GM12878 (cell line): ENCODE data around the gene B3GALNT2. TPM values are rescaled to one million over a fixed set of nuclear protein-coding genes. Genes with fewer than 3 reads are reported as not detected.

Experiments used
- ATAC-seq: fragments of 200-7000 bp; cut with Tn5 transposase; 3 replicates; pipeline ENCODE4 v1.9.1; 2020; ENCODE audit warnings: mild to moderate bottlenecking, moderate library complexity
- BruUV-seq: library from RNA; stranded (reverse); fragments of 400-500 nt; replicated peaks from 2 replicates; lab custom pipeline; 2021; lab: Mats Ljungman, UMichigan
- CTCF ChIA-PET: fragments of 300-600 bp; sonication (Branson Sonifier 250); formaldehyde crosslinking; extraction: SDS; loops from one replicate; lab custom pipeline; 2021; ENCODE audit warnings: inconsistent platforms; lab: Yijun Ruan, JAX
- POLR2A ChIA-PET: fragments of 350-600 bp; formaldehyde crosslinking; extraction: SDS; loops from one replicate; lab custom pipeline; 2021; ENCODE audit warnings: inconsistent platforms; lab: Charles Lee
- RAD21 ChIA-PET: fragments of 300-600 bp; sonication (Branson Sonifier 250); formaldehyde crosslinking; loops from one replicate; lab custom pipeline; 2023; ENCODE audit warnings: antibody characterized with exemption; ENCODE audit not compliant: unreplicated experiment; lab: Charles Lee
- SMC1A ChIA-PET: fragments of 300-600 bp; sonication (Branson Sonifier 250); formaldehyde crosslinking; loops from one replicate; lab custom pipeline; 2023; ENCODE audit not compliant: unreplicated experiment, uncharacterized antibody; lab: Charles Lee
- DNase-seq: peaks from one replicate; pipeline ENCODE4 v3.0.0-alpha.2; 2011; ENCODE audit warnings: low read depth, low spot score
- FAIRE-seq: peaks from 3 replicates; lab custom pipeline; 2011; peaks lifted over from hg19 to GRCh38; lab: Jason Lieb, UNC
- H2AFZ ChIP-seq: 2 replicates; pipeline ENCODE4 v1.6.0; 2011; ENCODE audit warnings: low read depth, low read length, control low read depth; ENCODE audit not compliant: control insufficient read depth
- H3K27ac ChIP-seq: 2 replicates; pipeline ENCODE4 v1.5.1; 2011; ENCODE audit warnings: control low read depth; ENCODE audit not compliant: control insufficient read depth, insufficient read depth
- H3K27me3 ChIP-seq, 2 experiments: replicated peaks in 1 of 2; 2 replicates each; pipeline versions ENCODE4 v1.6.0 to v1.6.1; 2011; ENCODE audit warnings: low read length in 1 of 2; ENCODE audit not compliant: control insufficient read depth in 2 of 2, insufficient read depth in 2 of 2
- H3K36me3 ChIP-seq, 2 experiments: 2 replicates each; pipeline ENCODE4 v1.5.1; 2011; ENCODE audit warnings: low read length in 1 of 2; ENCODE audit not compliant: control insufficient read depth in 2 of 2, insufficient read depth in 2 of 2
- H3K4me1 ChIP-seq: 2 replicates; pipeline ENCODE4 v1.6.1; 2011; ENCODE audit warnings: mild to moderate bottlenecking, low read length, moderate library complexity, mixed read lengths; ENCODE audit not compliant: control insufficient read depth, insufficient read depth
- H3K4me2 ChIP-seq: 2 replicates; pipeline ENCODE4 v1.6.0; 2011; ENCODE audit warnings: control low read depth; ENCODE audit not compliant: control insufficient read depth, insufficient read depth
- H3K4me3 ChIP-seq: fragments of 200-600 bp; sonication (generic); 2 replicates; pipeline ENCODE4 v1.5.1; 2016
- H3K79me2 ChIP-seq: 2 replicates; pipeline ENCODE4 v1.6.0; 2011; ENCODE audit warnings: low read length; ENCODE audit not compliant: control insufficient read depth, insufficient read depth
- H3K9ac ChIP-seq: 2 replicates; pipeline ENCODE4 v1.8.0; 2011; ENCODE audit warnings: low read length, control low read depth, mixed read lengths; ENCODE audit not compliant: control insufficient read depth, insufficient read depth
- H3K9me3 ChIP-seq: replicated peaks from 3 replicates; pipeline ENCODE4 v1.5.1; 2011; ENCODE audit warnings: mild to moderate bottlenecking, low read length; ENCODE audit not compliant: control insufficient read depth, insufficient read depth
- H4K20me1 ChIP-seq: 2 replicates; pipeline ENCODE4 v1.6.0; 2011; ENCODE audit not compliant: control insufficient read depth, insufficient read depth
- CBFB ChIP-seq: IDR thresholded peaks from 2 replicates; pipeline ENCODE4 v1.6.1; 2016; ENCODE audit warnings: antibody characterized with exemption, low read depth
- CEBPZ ChIP-seq: fragments of 150-350 bp; IDR thresholded peaks from 2 replicates; pipeline ENCODE4 v1.6.1; 2016; ENCODE audit warnings: low read depth, low read length
- CREB1 ChIP-seq: IDR thresholded peaks from 2 replicates; pipeline ENCODE4 v1.6.1; 2012; ENCODE audit warnings: low read depth, mild to moderate bottlenecking, inconsistent platforms
- RAD21 ChIP-seq: IDR thresholded peaks from 2 replicates; pipeline ENCODE4 v1.6.1; 2011; ENCODE audit warnings: mild to moderate bottlenecking, low read depth, low read length, moderate library complexity; ENCODE audit not compliant: insufficient read depth
- SMARCA5 ChIP-seq: fragments of 450-650 bp; IDR thresholded peaks from 2 replicates; pipeline ENCODE4 v1.6.1; 2017; ENCODE audit warnings: mild to moderate bottlenecking
- SREBF1 ChIP-seq: IDR thresholded peaks from 2 replicates; pipeline ENCODE4 v1.6.1; 2012; ENCODE audit warnings: mild to moderate bottlenecking, low read length
- SUZ12 ChIP-seq: fragments of 200-600 bp; sonication (generic); IDR thresholded peaks from one replicate; pipeline ENCODE4 v1.6.1; 2018; ENCODE audit warnings: antibody characterized with exemption, mild to moderate bottlenecking; ENCODE audit not compliant: unreplicated experiment
- TCF3 ChIP-seq: IDR thresholded peaks from 2 replicates; pipeline ENCODE4 v1.6.1; 2012; ENCODE audit warnings: low read depth, mild to moderate bottlenecking, low read length, borderline replicate concordance; ENCODE audit not compliant: insufficient read depth
- YBX1 ChIP-seq: fragments of 450-650 bp; IDR thresholded peaks from 2 replicates; pipeline ENCODE4 v1.6.1; 2016; ENCODE audit warnings: antibody characterized with exemption
- ZNF592 ChIP-seq: fragments of 450-650 bp; IDR thresholded peaks from 2 replicates; pipeline ENCODE4 v1.6.1; 2017; ENCODE audit warnings: mild to moderate bottlenecking, moderate library complexity
- WGBS: methylation state at CpG from one replicate; pipeline ENCODE4 v1.1.6; 2016; ENCODE audit warnings: low lambda C conversion rate; ENCODE audit not compliant: insufficient replicate concordance, insufficient coverage; ENCODE audit errors: missing lambda C conversion rate; 5-methylcytosine and 5-hydroxymethylcytosine counted together
- in situ Hi-C: fragments of 300-500 bp; cut with MboI; formaldehyde crosslinking; loops from 9 replicates; pipeline ENCODE4 v1.14.3; 2018; ENCODE audit warnings: mixed read lengths
- intact Hi-C: fragments of 100-400 bp; cut with micrococcal nuclease; formaldehyde crosslinking; loops from one replicate; pipeline ENCODE4 v1.14.2; 2022; ENCODE audit not compliant: unreplicated experiment
- polyA plus RNA-seq, 11 experiments: library from polyadenylated mRNA; depleted of rRNA in 4 of 11; unstranded in 6 of 11; stranded (reverse) in 5 of 11; fragments of >200 nt; fragmentation: Nextera tagmentation in 4 of 11; fragmentation: Illumina TruSeq in 1 of 11; extraction: Ambion mirVana in 4 of 11; extraction: Trizol in 1 of 11; gene quantifications; 1 replicate in 1 of 11; 2 replicates in 10 of 11; pipeline versions ENCODE4 v1.2.1 to v1.2.3, GENCODE V29; 2011 to 2016; ENCODE audit warnings: inconsistent platforms in 2 of 11, missing spikeins in 2 of 11, low read depth in 1 of 11
- total RNA-seq, 4 experiments: library from RNA; depleted of rRNA in 3 of 4; stranded (reverse); fragments of >200 nt in 3 of 4; fragmentation: Illumina TruSeq in 1 of 4; extraction: Trizol in 1 of 4; gene quantifications; 2 replicates each; pipeline versions ENCODE4 v1.2.1 to v1.2.3, GENCODE V29; 2013 to 2021

The B3GALNT2 gene
- total and polyA plus RNA-seq, 10 of the 15 experiments (the other 5 are each of a cell fraction or from before 2014, with no cell fraction given): 0.77 to 19.7 (median 12.7) TPM

GRCh38 chr1:235455823-235456222, 48.4 kb downstream of the B3GALNT2 start:
- Histone ChIP-seq H3K79me2 (no peaks in the 10 kb centered on the region), H2AFZ (no peak overlapping the region), H3K4me1 (no peaks in the 10 kb centered on the region), H3K9ac (no peak overlapping the region), H3K9me3 (no peaks in the 10 kb centered on the region), H3K4me3 (no peak overlapping the region), H3K36me3 (peaks cover 0 to 3% of the 10 kb centered on the region in 2 experiments; a peak in 2 of 4 replicates), H3K27ac (no peak overlapping the region), H3K27me3 (no peaks in the 10 kb centered on the region), H4K20me1 (no peaks in the 10 kb centered on the region), H3K4me2 (no peak overlapping the region)
- intact Hi-C loops (no loop called here), in situ Hi-C loops (no loop called here)
- ATAC-seq (no peak), FAIRE-seq (no peak), DNase-seq (no peak)
- ChIA-PET CTCF (no interaction called here), POLR2A (no interaction called here), RAD21 (no interaction called here), SMC1A (interaction anchor here (1.4 kb wide), 1 partner anchor 12 kb away, joined by 3 read pairs; no protein-coding TSS in a partner anchor)
- BruUV-seq: no TSS peak
- TF ChIP-seq ZNF592: no peak
- WGBS: 92% methylated on average over 4 of the region's 4 CpGs

GRCh38 chr1:235455097-235455496, 49.2 kb downstream of the B3GALNT2 start:
- FAIRE-seq: no peak
- POLR2A ChIA-PET: no interaction called here
- in situ Hi-C loops: no loop called here
- TF ChIP-seq YBX1: no peak
- no peak for TF ChIP-seq RAD21
- TF ChIP-seq SREBF1: no peak
- no peak for TF ChIP-seq CREB1
- no peak for TF ChIP-seq TCF3
- TF ChIP-seq CEBPZ: no peak
- TF ChIP-seq SUZ12: no peak
- no peak for TF ChIP-seq SMARCA5
- no peak for TF ChIP-seq CBFB

More at GRCh38 chr1:235455097-235455496, 49.2 kb downstream of the B3GALNT2 start:
- Histone ChIP-seq H3K27ac (no peak overlapping the region), H3K9ac (no peak overlapping the region), H3K4me1 (no peaks in the 10 kb centered on the region), H4K20me1 (no peaks in the 10 kb centered on the region), H3K4me2 (no peak overlapping the region), H3K79me2 (no peaks in the 10 kb centered on the region), H3K36me3 (peaks cover 0 to 6% of the 10 kb centered on the region in 2 experiments; a peak in 2 of 4 replicates), H3K4me3 (no peak overlapping the region), H3K27me3 (no peaks in the 10 kb centered on the region), H3K9me3 (no peaks in the 10 kb centered on the region), H2AFZ (no peak overlapping the region)
- no TSS peak for BruUV-seq
- CTCF ChIA-PET: no interaction called here
- RAD21 ChIA-PET: no interaction called here
- ATAC-seq: no peak
- no peak for DNase-seq
- WGBS: 52% methylated on average over 2 of the region's 2 CpGs
- intact Hi-C loops: no loop called here
- SMC1A ChIA-PET: interaction anchor here (1.4 to 1.5 kb wide), 2 partner anchors 12 kb away, joined by 3 to 4 read pairs; no protein-coding TSS in a partner anchor
